ENCODE data around the gene CCDC71L.
"Not testable (repeated sequence)": the region's sequence is repeated elsewhere in the genome, so short reads cannot be mapped to it uniquely, and the experiment has no call there.

DNA sequence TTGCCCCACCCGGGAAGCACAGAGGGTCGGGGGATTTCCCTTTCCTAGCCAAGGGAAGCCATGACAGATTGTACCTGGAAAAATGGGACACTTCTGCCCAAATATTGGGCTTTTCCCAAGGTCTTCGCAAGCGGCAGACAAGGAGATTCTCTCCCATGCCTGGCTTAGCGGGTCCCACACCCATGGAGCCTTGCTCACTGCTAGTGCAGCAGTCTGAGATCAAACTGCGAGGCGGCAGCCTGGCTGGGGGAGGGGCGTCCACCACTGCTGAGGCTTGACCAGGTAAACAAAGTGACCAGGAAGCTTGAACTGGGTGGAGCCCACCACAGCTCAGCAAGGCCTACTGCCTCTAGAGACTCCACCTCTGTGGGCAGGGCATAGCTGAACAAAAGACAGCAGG, 11.0 kb upstream of the CCDC71L start:
- not testable (repeated sequence) for TF ChIP-seq SUZ12 (IDR thresholded peaks at IDR 0.05; ENCODE audit: extremely low read depth, insufficient read depth, insufficient read length); YY1 (IDR thresholded peaks at IDR 0.05; ENCODE audit: insufficient read depth, insufficient read length); ZNF274 (IDR thresholded peaks at IDR 0.05; ENCODE audit: low read depth, low read length)

Data from NT2/D1 (cell line).